Retinal pigment epithelial cell (primary cell): ENCODE results near the gene MRPL36.

ENCODE experiments used
- DNase-seq: peaks from one replicate; pipeline ENCODE4 v3.0.0-alpha.2; 2010; ENCODE audit warnings: low read depth
- H3K4me3 ChIP-seq: 2 replicates; pipeline ENCODE4 v1.5.1; 2011; ENCODE audit warnings: mild to moderate bottlenecking, low read length, control low read depth, moderate library complexity
- CTCF ChIP-seq: conservative IDR thresholded peaks from 2 replicates; pipeline ENCODE4 v1.5.1; 2011; ENCODE audit warnings: low read depth, low read length, control low read depth, inconsistent platforms

MRPL36 gene

GRCh38 chr5:1824109-1824821, 24.6 kb upstream of the MRPL36 start:
- TF ChIP-seq CTCF = peak; percentile 13
- H3K4me3 ChIP-seq = no peak overlapping the region
- no peak for DNase-seq

- no peak for DNase-seq
- H3K4me3 ChIP-seq = no peak overlapping the region
Measured at GRCh38 chr5:1823381-1824034, 23.9 kb upstream of the MRPL36 start.

GRCh38 chr5:1821862-1822261, 22.2 kb upstream of the MRPL36 start:
- TF ChIP-seq CTCF = no peak
- no peak for DNase-seq
- H3K4me3 ChIP-seq = no peak overlapping the region

More at GRCh38 chr5:1823381-1824034, 23.9 kb upstream of the MRPL36 start:
- no peak for TF ChIP-seq CTCF

GRCh38 chr5:1820926-1821325, 21.3 kb upstream of the MRPL36 start:
- H3K4me3 ChIP-seq = no peak overlapping the region
- TF ChIP-seq CTCF = no peak
- DNase-seq = no peak

GRCh38 chr5:1820381-1820780, 20.7 kb upstream of the MRPL36 start:
- no peak for TF ChIP-seq CTCF
- H3K4me3 ChIP-seq = no peak overlapping the region
- DNase-seq = no peak

GRCh38 chr5:1819458-1819857, 19.8 kb upstream of the MRPL36 start:
- no peak for DNase-seq
- no peak overlapping the region for H3K4me3 ChIP-seq
- TF ChIP-seq CTCF = no peak

- no peak for TF ChIP-seq CTCF
- DNase-seq = no peak
- no peak overlapping the region for H3K4me3 ChIP-seq
Measured at GRCh38 chr5:1818784-1819183, 19.1 kb upstream of the MRPL36 start.
